Measurements from ENCODE around the gene HSD17B1. TPM values are rescaled to one million over a fixed set of nuclear protein-coding genes. Genes with fewer than 3 reads are reported as not detected.

Gene HSD17B1
- total RNA-seq, 1 experiment from 2014 or later = 1.5 TPM

DNA sequence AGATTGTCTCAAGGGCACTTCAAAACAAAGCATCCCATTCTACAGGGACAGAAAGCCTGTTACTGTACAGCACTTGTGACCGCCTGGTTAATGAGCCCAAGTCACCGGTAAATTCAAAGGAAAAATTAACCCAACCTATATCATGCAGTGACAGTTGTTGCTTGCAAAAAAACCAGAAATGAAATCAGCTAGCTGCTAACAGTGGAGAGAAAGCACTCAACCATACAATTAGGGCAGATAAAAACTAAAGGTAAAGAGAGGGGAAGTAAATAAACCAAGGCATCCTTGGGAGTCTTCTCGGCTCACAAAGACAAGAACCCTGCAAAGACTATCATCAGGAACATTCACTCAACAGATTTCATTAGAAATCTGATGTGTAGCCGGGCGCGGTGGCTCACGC lies 50.6 kb downstream of the HSD17B1 start:
- POLR2A ChIA-PET = no interaction called here
- no peak for ATAC-seq
- Mint-ChIP-seq H3K4me3 (no peak overlapping the region), H3K27me3 (ENCODE audit: low read depth) (no peaks in the 10 kb centered on the region), H3K27ac (peak overlapping the region; percentile 77; the same call in 1 of the 2 replicates), H3K9me3 (no peaks in the 10 kb centered on the region), H3K4me1 (peaks cover 11% of the 10 kb centered on the region), H3K36me3 (0 out of 2 replicates have a peak, but pooled peaks cover 2% of the 10 kb centered on the region)
- CTCF ChIA-PET = no interaction called here
- TF ChIP-seq ERG (CRISPR knock-in tag; IDR thresholded peaks at IDR 0.05) (no peak), ZBTB21 (CRISPR knock-in tag; IDR thresholded peaks at IDR 0.05; ENCODE audit: borderline replicate concordance) (no peak), CBFB (CRISPR knock-in tag; IDR thresholded peaks at IDR 0.05; ENCODE audit: low read depth) (no peak), FOXJ3 (CRISPR knock-in tag; IDR thresholded peaks at IDR 0.05; ENCODE audit: borderline replicate concordance) (no peak), NFYB (CRISPR knock-in tag; conservative IDR thresholded peaks at IDR 0.05; ENCODE audit: low read depth) (no peak), STAT6 (CRISPR knock-in tag; conservative IDR thresholded peaks at IDR 0.05; ENCODE audit: low read depth) (no peak), ATF1 (CRISPR knock-in tag; IDR thresholded peaks at IDR 0.05) (no peak), ELF4 (CRISPR knock-in tag; IDR thresholded peaks at IDR 0.05; ENCODE audit: low read depth) (no peak), GABPB1 (CRISPR knock-in tag; IDR thresholded peaks at IDR 0.05) (no peak), IRF1 (CRISPR knock-in tag; IDR thresholded peaks at IDR 0.05) (no peak), HMGXB4 (CRISPR knock-in tag; IDR thresholded peaks at IDR 0.05) (no peak), SMAD3 (CRISPR knock-in tag; IDR thresholded peaks at IDR 0.05; ENCODE audit: borderline replicate concordance) (no peak), ESRRA (CRISPR knock-in tag; IDR thresholded peaks at IDR 0.05; ENCODE audit: borderline replicate concordance) (no peak), ZNF423 (CRISPR knock-in tag; IDR thresholded peaks at IDR 0.05) (no peak), NFE2L1 (CRISPR knock-in tag; IDR thresholded peaks at IDR 0.05) (no peak)
- TF ChIP-seq, protein P1, sequence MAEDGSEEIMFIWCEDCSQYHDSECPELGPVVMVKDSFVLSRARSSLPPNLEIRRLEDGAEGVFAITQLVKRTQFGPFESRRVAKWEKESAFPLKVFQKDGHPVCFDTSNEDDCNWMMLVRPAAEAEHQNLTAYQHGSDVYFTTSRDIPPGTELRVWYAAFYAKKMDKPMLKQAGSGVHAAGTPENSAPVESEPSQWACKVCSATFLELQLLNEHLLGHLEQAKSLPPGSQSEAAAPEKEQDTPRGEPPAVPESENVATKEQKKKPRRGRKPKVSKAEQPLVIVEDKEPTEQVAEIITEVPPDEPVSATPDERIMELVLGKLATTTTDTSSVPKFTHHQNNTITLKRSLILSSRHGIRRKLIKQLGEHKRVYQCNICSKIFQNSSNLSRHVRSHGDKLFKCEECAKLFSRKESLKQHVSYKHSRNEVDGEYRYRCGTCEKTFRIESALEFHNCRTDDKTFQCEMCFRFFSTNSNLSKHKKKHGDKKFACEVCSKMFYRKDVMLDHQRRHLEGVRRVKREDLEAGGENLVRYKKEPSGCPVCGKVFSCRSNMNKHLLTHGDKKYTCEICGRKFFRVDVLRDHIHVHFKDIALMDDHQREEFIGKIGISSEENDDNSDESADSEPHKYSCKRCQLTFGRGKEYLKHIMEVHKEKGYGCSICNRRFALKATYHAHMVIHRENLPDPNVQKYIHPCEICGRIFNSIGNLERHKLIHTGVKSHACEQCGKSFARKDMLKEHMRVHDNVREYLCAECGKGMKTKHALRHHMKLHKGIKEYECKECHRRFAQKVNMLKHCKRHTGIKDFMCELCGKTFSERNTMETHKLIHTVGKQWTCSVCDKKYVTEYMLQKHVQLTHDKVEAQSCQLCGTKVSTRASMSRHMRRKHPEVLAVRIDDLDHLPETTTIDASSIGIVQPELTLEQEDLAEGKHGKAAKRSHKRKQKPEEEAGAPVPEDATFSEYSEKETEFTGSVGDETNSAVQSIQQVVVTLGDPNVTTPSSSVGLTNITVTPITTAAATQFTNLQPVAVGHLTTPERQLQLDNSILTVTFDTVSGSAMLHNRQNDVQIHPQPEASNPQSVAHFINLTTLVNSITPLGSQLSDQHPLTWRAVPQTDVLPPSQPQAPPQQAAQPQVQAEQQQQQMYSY (CRISPR knock-in tag; IDR thresholded peaks at IDR 0.05) = no peak
- DNase-seq (ENCODE audit: low spot score) = no peak

Small RNA genes lying within 50 kb of the gene (microRNA-seq; reads per million reads assigned to microRNA genes)
- 14.3 reads per million, percentile 33 among the genes with 10 or more reads in this experiment for gene MIR5010 (ENCODE audit: borderline number of aligned reads)

Other genes with a start within 250 kb of the HSD17B1 start
- gene STAT3, start 164.5 kb upstream of the HSD17B1 start, total RNA-seq (2021) = 74.4 to 98.0 TPM (median 74.9 TPM) in 3 replicates
- gene CAVIN1, start 129.7 kb upstream of the HSD17B1 start, total RNA-seq (2021) = 24.6 to 28.4 TPM (median 27.8 TPM) in 3 replicates
- 49.7 to 55.2 TPM (median 50.9 TPM) in 3 replicates for gene ATP6V0A1, start 94.0 kb upstream of the HSD17B1 start, total RNA-seq (2021)
- gene NAGLU, start 16.7 kb upstream of the HSD17B1 start, total RNA-seq (2021) = 28.9 to 39.3 TPM (median 30.4 TPM) in 3 replicates
- gene COASY, start 9.2 kb downstream of the HSD17B1 start, total RNA-seq (2021) = 106 to 131 TPM (median 113 TPM) in 3 replicates
- gene MLX, start 14.2 kb downstream of the HSD17B1 start, total RNA-seq (2021) = 26.9 to 34.9 TPM (median 30.1 TPM) in 3 replicates
- gene PSMC3IP, start 24.8 kb downstream of the HSD17B1 start, total RNA-seq (2021) = 20.1 to 23.3 TPM (median 21.6 TPM) in 3 replicates
- 39.8 to 43.2 TPM (median 40.4 TPM) in 3 replicates for gene RETREG3, start 56.5 kb downstream of the HSD17B1 start, total RNA-seq (2021)
- gene TUBG1, start 56.8 kb downstream of the HSD17B1 start, total RNA-seq (2021) = 130 to 141 TPM (median 140 TPM) in 3 replicates
- gene TUBG2, start 106.4 kb downstream of the HSD17B1 start, total RNA-seq (2021) = 22.1 to 26.7 TPM (median 22.2 TPM) in 3 replicates
- 33.0 to 40.2 TPM (median 35.6 TPM) in 3 replicates for gene PLEKHH3, start 124.1 kb downstream of the HSD17B1 start, total RNA-seq (2021)
- gene CCR10, start 128.9 kb downstream of the HSD17B1 start, total RNA-seq (2021) = 3.7 to 4.4 TPM (median 4.2 TPM) in 3 replicates
- 12.1 to 12.7 TPM (median 12.7 TPM) in 3 replicates for gene CNTNAP1, start 129.6 kb downstream of the HSD17B1 start, total RNA-seq (2021)
- 19.8 to 24.1 TPM (median 22.4 TPM) in 3 replicates for gene EZH1, start 192.1 kb downstream of the HSD17B1 start, total RNA-seq (2021)
- 10.9 to 13.1 TPM (median 11.6 TPM) in 3 replicates for gene RAMP2, start 208.3 kb downstream of the HSD17B1 start, total RNA-seq (2021)
- gene VPS25, start 220.5 kb downstream of the HSD17B1 start, total RNA-seq (2021) = 98.6 to 103 TPM (median 101 TPM) in 3 replicates
- 1.4 to 1.7 TPM (median 1.5 TPM) in 3 replicates for gene WNK4, start 227.7 kb downstream of the HSD17B1 start, total RNA-seq (2021)
- 54.2 to 65.2 TPM (median 60.9 TPM) in 3 replicates for gene COA3, start 245.8 kb downstream of the HSD17B1 start, total RNA-seq (2021)
- not detected in 3 replicates for gene CNTD1, start 245.9 kb downstream of the HSD17B1 start, total RNA-seq (2021)